Measurements from ENCODE around the gene ANKFY1.

Gene ANKFY1

GRCh38 chr17:4249452-4250029 is 14.2 kb downstream of the ANKFY1 start:
- peaks cover 13% of the 10 kb centered on the region for H4K20me1 ChIP-seq (ENCODE audit: insufficient read depth, low read length)

GRCh38 chr17:4248504-4249277 is 15.1 kb downstream of the ANKFY1 start:
- Histone ChIP-seq H3K4me3 (ENCODE audit: low read length) (no peak overlapping the region), H3K9me3 (ENCODE audit: insufficient read depth, low read length) (no peaks in the 10 kb centered on the region), H3K36me3 (replicated peaks; ENCODE audit: low read depth, low read length) (no peaks in the 10 kb centered on the region), H4K20me1 (ENCODE audit: insufficient read depth, low read length) (peaks cover 12% of the 10 kb centered on the region), H3K4me1 (ENCODE audit: low read length) (no peaks in the 10 kb centered on the region), H3K27ac (ENCODE audit: low read length) (no peak overlapping the region), H3K9ac (ENCODE audit: low read length) (no peak overlapping the region), H3K79me2 (ENCODE audit: low read length) (peaks cover 65% of the 10 kb centered on the region), H3K27me3 (ENCODE audit: low read depth, low read length) (no peaks in the 10 kb centered on the region), H3K4me2 (ENCODE audit: low read length) (no peak overlapping the region), H2AFZ (ENCODE audit: low read depth, low read length) (no peak overlapping the region)
- TF ChIP-seq EZH2phosphoT487 (IDR thresholded peaks at IDR 0.05; ENCODE audit: low read depth), result no peak
- TF ChIP-seq CTCF (IDR thresholded peaks at IDR 0.05; ENCODE audit: low read depth, low read length), result no peak

More at GRCh38 chr17:4249452-4250029, 14.2 kb downstream of the ANKFY1 start:
- Histone ChIP-seq H3K36me3 (replicated peaks; ENCODE audit: low read depth, low read length) (no peaks in the 10 kb centered on the region), H3K27ac (ENCODE audit: low read length) (no peak overlapping the region), H3K4me3 (ENCODE audit: low read length) (no peak overlapping the region), H3K9me3 (ENCODE audit: insufficient read depth, low read length) (no peaks in the 10 kb centered on the region), H2AFZ (ENCODE audit: low read depth, low read length) (no peak overlapping the region), H3K79me2 (ENCODE audit: low read length) (peaks cover 66% of the 10 kb centered on the region), H3K27me3 (ENCODE audit: low read depth, low read length) (no peaks in the 10 kb centered on the region), H3K4me2 (ENCODE audit: low read length) (no peak overlapping the region), H3K4me1 (ENCODE audit: low read length) (no peaks in the 10 kb centered on the region), H3K9ac (ENCODE audit: low read length) (no peak overlapping the region)
- TF ChIP-seq CTCF (IDR thresholded peaks at IDR 0.05; ENCODE audit: low read depth, low read length), result peak; percentile 28; the same call in 1 of the 2 replicates
- no peak for TF ChIP-seq EZH2phosphoT487 (IDR thresholded peaks at IDR 0.05; ENCODE audit: low read depth)

GRCh38 chr17:4247971-4248388 is 15.8 kb downstream of the ANKFY1 start:
- no peaks in the 10 kb centered on the region for H3K9me3 ChIP-seq (ENCODE audit: insufficient read depth, low read length)
- no peaks in the 10 kb centered on the region for H3K4me1 ChIP-seq (ENCODE audit: low read length)
- no peak overlapping the region for H3K27ac ChIP-seq (ENCODE audit: low read length)
- H4K20me1 ChIP-seq (ENCODE audit: insufficient read depth, low read length), result peaks cover 12% of the 10 kb centered on the region
- H3K4me2 ChIP-seq (ENCODE audit: low read length), result no peak overlapping the region
- no peak overlapping the region for H2AFZ ChIP-seq (ENCODE audit: low read depth, low read length)
- H3K36me3 ChIP-seq (replicated peaks; ENCODE audit: low read depth, low read length), result no peaks in the 10 kb centered on the region
- H3K79me2 ChIP-seq (ENCODE audit: low read length), result peaks cover 58% of the 10 kb centered on the region
- no peaks in the 10 kb centered on the region for H3K27me3 ChIP-seq (ENCODE audit: low read depth, low read length)
- H3K4me3 ChIP-seq (ENCODE audit: low read length), result no peak overlapping the region
- no peak overlapping the region for H3K9ac ChIP-seq (ENCODE audit: low read length)
- TF ChIP-seq CTCF (IDR thresholded peaks at IDR 0.05; ENCODE audit: low read depth, low read length), result no peak
- TF ChIP-seq EZH2phosphoT487 (IDR thresholded peaks at IDR 0.05; ENCODE audit: low read depth), result no peak

GRCh38 chr17:4247361-4247970 is 16.3 kb downstream of the ANKFY1 start:
- no peak overlapping the region for H3K4me3 ChIP-seq (ENCODE audit: low read length)
- H3K4me1 ChIP-seq (ENCODE audit: low read length), result no peaks in the 10 kb centered on the region
- TF ChIP-seq CTCF (IDR thresholded peaks at IDR 0.05; ENCODE audit: low read depth, low read length) (no peak), EZH2phosphoT487 (IDR thresholded peaks at IDR 0.05; ENCODE audit: low read depth) (no peak)
- no peak overlapping the region for H2AFZ ChIP-seq (ENCODE audit: low read depth, low read length)
- no peaks in the 10 kb centered on the region for H3K9me3 ChIP-seq (ENCODE audit: insufficient read depth, low read length)
- H4K20me1 ChIP-seq (ENCODE audit: insufficient read depth, low read length), result peaks cover 9% of the 10 kb centered on the region; the same call in 1 of the 2 replicates
- no peak overlapping the region for H3K27ac ChIP-seq (ENCODE audit: low read length)
- H3K4me2 ChIP-seq (ENCODE audit: low read length), result no peak overlapping the region
- H3K36me3 ChIP-seq (replicated peaks; ENCODE audit: low read depth, low read length), result no peaks in the 10 kb centered on the region
- peaks cover 54% of the 10 kb centered on the region for H3K79me2 ChIP-seq (ENCODE audit: low read length)
- no peaks in the 10 kb centered on the region for H3K27me3 ChIP-seq (ENCODE audit: low read depth, low read length)
- H3K9ac ChIP-seq (ENCODE audit: low read length), result no peak overlapping the region
